SK-N-SH (cell line): Measurements from ENCODE around the gene ZNF462. TPM values are rescaled to one million over a fixed set of nuclear protein-coding genes. Genes with fewer than 3 reads are reported as not detected.

Source experiments
- CTCF ChIA-PET: fragments of 300-600, 350-600 bp; formaldehyde crosslinking; extraction: SDS; loops from one replicate; lab custom pipeline; 2021; lab: Yijun Ruan, JAX
- POLR2A ChIA-PET: fragments of 350-600 bp; sonication (Branson Sonifier 250); formaldehyde crosslinking; extraction: SDS; loops from one replicate; lab custom pipeline; 2020; ENCODE audit warnings: antibody characterized with exemption, inconsistent platforms; lab: Yijun Ruan, JAX
- DNase-seq: peaks from one replicate; pipeline ENCODE4 v3.0.0; 2012
- H2AFZ ChIP-seq: fragments of 200-600 bp; sonication (generic); 2 replicates; pipeline ENCODE4 v1.8.1; 2016; ENCODE audit warnings: antibody characterized with exemption, mild to moderate bottlenecking, low read depth
- H3F3A ChIP-seq: fragments of 200-600 bp; sonication (generic); replicated peaks from 2 replicates; pipeline ENCODE3; 2016; ENCODE audit warnings: antibody characterized with exemption, mild to moderate bottlenecking; ENCODE audit not compliant: insufficient read depth
- H3K27ac ChIP-seq, 2 experiments: fragments of 200-500 bp in 1 of 2; fragments of 200-600 bp in 1 of 2; sonication (Bioruptor generic) in 1 of 2; sonication (generic), shearing (Covaris generic) in 1 of 2; 2 replicates each; pipeline versions ENCODE4 v1.5.1 to v1.6.1; 2014 to 2016; ENCODE audit warnings: low read depth in 2 of 2, inconsistent platforms in 1 of 2, low read length in 1 of 2, mild to moderate bottlenecking in 1 of 2, mixed read lengths in 1 of 2
- H3K27me3 ChIP-seq: fragments of 200-600 bp; sonication (generic), shearing (Covaris generic); 2 replicates; pipeline ENCODE4 v1.6.1; 2016; ENCODE audit warnings: mixed run types; ENCODE audit not compliant: insufficient read depth
- H3K36me3 ChIP-seq, 2 experiments: fragments of 200-500 bp in 1 of 2; fragments of 200-600 bp in 1 of 2; sonication (Bioruptor generic) in 1 of 2; sonication (generic) in 1 of 2; replicated peaks in 1 of 2; 2 replicates each; pipeline versions ENCODE3 to v1.5.1; 2014 to 2016; ENCODE audit warnings: low read length in 1 of 2, mild to moderate bottlenecking in 1 of 2; ENCODE audit not compliant: insufficient read depth in 2 of 2, control insufficient read depth in 1 of 2
- H3K4me1 ChIP-seq, 2 experiments: fragments of 200-500 bp in 1 of 2; fragments of 200-600 bp in 1 of 2; sonication (Bioruptor generic) in 1 of 2; sonication (generic), shearing (Covaris generic) in 1 of 2; 2 replicates each; pipeline versions ENCODE4 v1.5.1 to v1.6.1; 2014 to 2016; ENCODE audit warnings: low read depth in 1 of 2, low read length in 1 of 2, mixed run types in 1 of 2; ENCODE audit not compliant: insufficient read depth in 2 of 2, control insufficient read depth in 1 of 2
- H3K4me2 ChIP-seq: fragments of 200-600 bp; sonication (generic), shearing (Covaris generic); 2 replicates; pipeline ENCODE4 v1.6.1; 2017; ENCODE audit warnings: mixed run types
- H3K4me3 ChIP-seq, 2 experiments: fragments of 200-500 bp in 1 of 2; fragments of 200-600 bp in 1 of 2; sonication (Bioruptor generic) in 1 of 2; sonication (generic), shearing (Covaris generic) in 1 of 2; 2 replicates each; pipeline versions ENCODE4 v1.5.1 to v1.8.1; 2014 to 2016; ENCODE audit warnings: low read depth in 2 of 2, inconsistent platforms in 1 of 2, low read length in 1 of 2, mild to moderate bottlenecking in 1 of 2, mixed read lengths in 1 of 2, moderate library complexity in 1 of 2
- H3K79me2 ChIP-seq: fragments of 200-600 bp; sonication (generic); 2 replicates; pipeline ENCODE4 v1.8.1; 2017; ENCODE audit warnings: mild to moderate bottlenecking; ENCODE audit not compliant: insufficient read depth
- H3K9ac ChIP-seq: fragments of 200-600 bp; sonication (generic); 2 replicates; pipeline ENCODE4 v1.6.1; 2017; ENCODE audit warnings: mixed run types
- H3K9me2 ChIP-seq: fragments of 200-600 bp; sonication (generic); 2 replicates; pipeline ENCODE4 v1.6.1; 2017; ENCODE audit warnings: mixed run types
- H3K9me3 ChIP-seq: fragments of 200-600 bp; sonication (generic); 2 replicates; pipeline ENCODE4 v1.6.1; 2017; ENCODE audit warnings: mixed run types, mild to moderate bottlenecking, moderate library complexity
- H4K20me1 ChIP-seq: fragments of 200-600 bp; sonication (generic); 2 replicates; pipeline ENCODE4 v1.6.1; 2017; ENCODE audit warnings: mild to moderate bottlenecking, mixed run types; ENCODE audit not compliant: insufficient read depth
- CHD2 ChIP-seq: fragments of 150-350 bp; IDR thresholded peaks from 2 replicates; pipeline ENCODE4 v1.6.1; 2018; ENCODE audit warnings: low read length; ENCODE audit not compliant: partially characterized antibody
- CTCF ChIP-seq: fragments of 200-600 bp; sonication (generic); IDR thresholded peaks from 2 replicates; pipeline ENCODE4 v1.6.1; 2017; ENCODE audit warnings: antibody characterized with exemption, mild to moderate bottlenecking, moderate library complexity
- FOXJ3 ChIP-seq: sonication (generic); formaldehyde crosslinking; IDR thresholded peaks from 2 replicates; pipeline ENCODE4 v1.5.1; 2020; ENCODE audit warnings: mild to moderate bottlenecking, missing genetic modification reagents
- MAX ChIP-seq: IDR thresholded peaks from 2 replicates; pipeline ENCODE4 v1.4.0; 2012; ENCODE audit warnings: low read depth
- MEF2A ChIP-seq: IDR thresholded peaks from 2 replicates; pipeline ENCODE4 v1.4.0; 2012; ENCODE audit warnings: low read depth, borderline replicate concordance
- NFIC ChIP-seq: IDR thresholded peaks from 2 replicates; pipeline ENCODE4 v1.4.0; 2012; ENCODE audit warnings: borderline replicate concordance
- NRF1 ChIP-seq: IDR thresholded peaks from 2 replicates; pipeline ENCODE4 v1.6.1; 2012; ENCODE audit warnings: low read depth, mild to moderate bottlenecking, low read length
- TEAD4 ChIP-seq: IDR thresholded peaks from 2 replicates; pipeline ENCODE4 v1.4.0; 2012; ENCODE audit warnings: mild to moderate bottlenecking, borderline replicate concordance; ENCODE audit not compliant: insufficient read depth
- WGBS: methylation state at CpG from one replicate; pipeline ENCODE4 v1.1.6; 2017; ENCODE audit warnings: low lambda C conversion rate; 5-methylcytosine and 5-hydroxymethylcytosine counted together
- polyA plus RNA-seq, 3 experiments: library from polyadenylated mRNA; depleted of rRNA; stranded (reverse); fragments of >200 nt; gene quantifications; 2 replicates each; pipeline ENCODE4 v1.2.3, GENCODE V29; 2012

Gene ZNF462
- polyA plus RNA-seq, 1 of the 3 experiments (the other 2 are of a cell fraction) = 5.2 TPM

- no peak for TF ChIP-seq CTCF
- TF ChIP-seq NRF1 = no peak
- TF ChIP-seq FOXJ3 (CRISPR knock-in tag) = no peak
- TF ChIP-seq NFIC = no peak
These were observed 161.2 kb downstream of the ZNF462 start (continued) for GRCh38 chr9:107024193-107024592.

- ChIA-PET POLR2A (no interaction called here), CTCF (no interaction called here)
- H3K4me1 ChIP-seq = peaks cover 0 to 8% of the 10 kb centered on the region in 2 experiments; a peak in 1 of 4 replicates
- H3K4me3 ChIP-seq = no peak overlapping the region
- no peak for DNase-seq
- WGBS = 66% methylated on average over 5 of the region's 5 CpGs
- no peak overlapping the region for H3K27ac ChIP-seq
- peaks cover 15% of the 10 kb centered on the region for H3F3A ChIP-seq
- H3K27me3 ChIP-seq = no peaks in the 10 kb centered on the region
- no peaks in the 10 kb centered on the region for H3K9me3 ChIP-seq
- H3K79me2 ChIP-seq = no peaks in the 10 kb centered on the region
- H3K4me2 ChIP-seq = no peak overlapping the region
- no peak overlapping the region for H3K9ac ChIP-seq
- no peaks in the 10 kb centered on the region for H3K9me2 ChIP-seq
- TF ChIP-seq MEF2A = no peak
- H2AFZ ChIP-seq = no peak overlapping the region
- H3K36me3 ChIP-seq = no peaks in the 10 kb centered on the region
- H4K20me1 ChIP-seq = no peaks in the 10 kb centered on the region
These were observed 162.5 kb downstream of the ZNF462 start for GRCh38 chr9:107025260-107026035.

GRCh38 chr9:107029146-107029545 is 166.2 kb downstream of the ZNF462 start:
- no peak overlapping the region for H2AFZ ChIP-seq
- ChIA-PET POLR2A (no interaction called here), CTCF (interaction anchor here (0.7 to 1.3 kb wide), 3 partner anchors 30 to 143 kb away, joined by 3 read pairs; no protein-coding TSS in a partner anchor)
- no peak overlapping the region for H3K4me2 ChIP-seq
- WGBS = 22% methylated on average over 2 of the region's 3 CpGs
- no peak overlapping the region for H3K4me3 ChIP-seq
- peaks cover 0 to 8% of the 10 kb centered on the region in 2 experiments; a peak in 1 of 4 replicates for H3K4me1 ChIP-seq
- no peaks in the 10 kb centered on the region for H3K79me2 ChIP-seq
- H3F3A ChIP-seq = peaks cover 15% of the 10 kb centered on the region
- H3K36me3 ChIP-seq = no peaks in the 10 kb centered on the region
- H3K27me3 ChIP-seq = no peaks in the 10 kb centered on the region
- H3K9me2 ChIP-seq = no peaks in the 10 kb centered on the region
- DNase-seq = no peak
- H3K27ac ChIP-seq = no peak overlapping the region; a peak in 1 of 4 replicates
- TF ChIP-seq MAX (no peak), CHD2 (no peak), TEAD4 (no peak)
- H3K9me3 ChIP-seq = no peaks in the 10 kb centered on the region
- no peak overlapping the region for H3K9ac ChIP-seq
- no peaks in the 10 kb centered on the region for H4K20me1 ChIP-seq
